GM23248 (cell line): ENCODE measurements around the gene TACR2.

Source experiments
- EZH2 ChIP-seq: fragments of 200-600 bp; sonication (generic); IDR thresholded peaks from 2 replicates; pipeline ENCODE4 v1.6.1; 2018; ENCODE audit warnings: antibody characterized with exemption, mild to moderate bottlenecking; ENCODE audit not compliant: insufficient read depth, poor library complexity, severe bottlenecking
- EZH2phosphoT487 ChIP-seq: fragments of 200-600 bp; sonication (generic); IDR thresholded peaks from 2 replicates; pipeline ENCODE4 v1.6.1; 2018; ENCODE audit warnings: antibody characterized with exemption, moderate library complexity, mild to moderate bottlenecking, low read depth; ENCODE audit not compliant: insufficient read depth

DNA sequence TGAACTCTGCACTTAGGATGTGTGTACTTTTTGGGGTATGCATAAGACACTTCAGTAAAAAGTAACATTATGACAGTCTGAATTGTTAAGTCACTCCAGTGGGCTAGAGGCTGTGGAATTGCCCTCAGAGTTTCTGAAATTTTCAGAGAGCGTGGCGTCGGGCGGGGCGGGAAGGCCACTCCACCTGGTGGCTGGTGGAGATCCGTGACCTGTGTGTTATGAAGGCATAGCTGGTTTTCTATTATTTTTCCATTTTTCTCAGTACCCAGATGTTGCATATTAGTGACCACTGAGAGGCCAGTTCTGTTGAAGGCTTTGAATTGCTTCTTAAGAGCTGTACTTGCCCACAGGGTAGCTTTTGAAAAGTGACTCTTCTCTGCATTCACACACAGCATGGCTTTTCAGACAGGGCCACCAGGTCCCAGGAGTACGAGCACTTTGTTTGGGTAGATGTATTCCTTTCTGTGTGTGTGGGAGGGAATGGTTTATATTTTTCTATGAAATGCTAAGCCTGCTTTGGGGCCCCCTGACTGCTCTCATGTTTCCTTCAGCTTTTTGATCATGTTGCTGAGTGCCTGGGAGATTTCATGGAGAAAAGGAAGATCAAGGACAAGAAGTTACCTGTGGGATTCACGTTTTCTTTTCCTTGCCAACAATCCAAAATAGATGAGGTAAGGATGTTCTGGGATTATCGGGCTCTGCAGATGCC, 52.3 kb downstream of the TACR2 start:
- no peak for TF ChIP-seq EZH2
- no peak for TF ChIP-seq EZH2phosphoT487
